A549 (cell line): Measurements from ENCODE around the gene CD68. TPM values are rescaled to one million over a fixed set of nuclear protein-coding genes. Genes with fewer than 3 reads are reported as not detected.

Experiments
- ATAC-seq, 2 experiments: fragments of 200-7000 bp in 1 of 2; fragments of >200 bp in 1 of 2; cut with Nextera tagmentation in 1 of 2; cut with Tn5 transposase in 1 of 2; 3 replicates each; pipeline versions ENCODE4 v1.8.0 to v1.9.1; 2018 to 2020; ENCODE audit warnings: mild to moderate bottlenecking in 1 of 2, moderate library complexity in 1 of 2
- CTCF ChIA-PET: fragments of 300-600 bp; sonication (Branson Sonifier 250); formaldehyde crosslinking; extraction: SDS; loops from one replicate; lab custom pipeline; 2021; ENCODE audit warnings: antibody characterized with exemption, inconsistent platforms; lab: Yijun Ruan, JAX
- POLR2A ChIA-PET: fragments of 350-600 bp; formaldehyde crosslinking; extraction: SDS; loops from one replicate; lab custom pipeline; 2021; ENCODE audit warnings: antibody characterized with exemption, inconsistent platforms; lab: Yijun Ruan, JAX
- DNase-seq, 2 experiments: peaks; one replicate each; pipeline versions ENCODE4 v3.0.0 to v3.0.0-alpha.2; 2011 to 2016; ENCODE audit warnings: low read depth in 1 of 2, low spot score in 1 of 2
- FAIRE-seq: peaks from 2 replicates; lab custom pipeline; 2011; peaks lifted over from hg19 to GRCh38; lab: Jason Lieb, UNC
- H3K27ac ChIP-seq, 2 experiments: fragments of >200 bp; sonication (Bioruptor Twin); formaldehyde crosslinking; 3 replicates each; pipeline ENCODE4 v1.5.1; 2016 to 2017
- H3K4me1 ChIP-seq: fragments of >200 bp; sonication (Bioruptor Twin); formaldehyde crosslinking; 3 replicates; pipeline ENCODE4 v1.6.1; 2016
- H3K4me2 ChIP-seq: fragments of >200 bp; sonication (Bioruptor Twin); formaldehyde crosslinking; 3 replicates; pipeline ENCODE4 v1.6.1; 2016
- H3K4me3 ChIP-seq: fragments of >200 bp; sonication (Bioruptor Twin); formaldehyde crosslinking; 3 replicates; pipeline ENCODE4 v1.5.1; 2016
- H3K9me3 ChIP-seq: fragments of >200 bp; sonication (Bioruptor Twin); formaldehyde crosslinking; 3 replicates; pipeline ENCODE4 v1.6.1; 2016
- CBX2 ChIP-seq: fragments of 200-600 bp; sonication (generic); IDR thresholded peaks from 2 replicates; pipeline ENCODE4 v1.6.1; 2016; ENCODE audit warnings: low read depth, mild to moderate bottlenecking, borderline replicate concordance
- CEBPB ChIP-seq, 2 experiments: fragments of >200 bp in 1 of 2; sonication (Bioruptor Twin) in 1 of 2; formaldehyde crosslinking in 1 of 2; IDR thresholded peaks; 2 replicates each; pipeline ENCODE4 v1.6.1; 2012 to 2016
- CTCF ChIP-seq: fragments of >200 bp; sonication (Bioruptor Twin); formaldehyde crosslinking; IDR thresholded peaks from 3 replicates; pipeline ENCODE4 v1.5.1; 2016
- ESRRA ChIP-seq: fragments of 150-350 bp; IDR thresholded peaks from 2 replicates; pipeline ENCODE4 v1.6.1; 2014; ENCODE audit warnings: mild to moderate bottlenecking, low read length, borderline replicate concordance
- FOXS1 ChIP-seq: fragments of 250-450 bp; sonication (Bioruptor Pico); IDR thresholded peaks from 2 replicates; pipeline ENCODE4 v1.5.0; 2020; ENCODE audit warnings: mild to moderate bottlenecking, moderate library complexity
- GATA3 ChIP-seq: IDR thresholded peaks from 2 replicates; pipeline ENCODE4 v1.6.1; 2012; ENCODE audit warnings: borderline replicate concordance
- HDAC2 ChIP-seq: fragments of 200-600 bp; sonication (generic); IDR thresholded peaks from 2 replicates; pipeline ENCODE4 v1.6.1; 2016
- HOXA7 ChIP-seq: fragments of 250-450 bp; sonication (Bioruptor Pico); IDR thresholded peaks from 2 replicates; pipeline ENCODE4 v1.5.0; 2020; ENCODE audit warnings: mild to moderate bottlenecking, moderate library complexity
- KDM5A ChIP-seq: fragments of 200-600 bp; sonication (generic); IDR thresholded peaks from 2 replicates; pipeline ENCODE4 v1.6.1; 2016; ENCODE audit warnings: antibody characterized with exemption, mild to moderate bottlenecking
- NFE2L2 ChIP-seq: fragments of 150-350 bp; conservative IDR thresholded peaks from 2 replicates; pipeline ENCODE4 v1.6.1; 2014; ENCODE audit warnings: low read length
- NR3C1 ChIP-seq: fragments of >200 bp; sonication (Bioruptor Twin); formaldehyde crosslinking; IDR thresholded peaks from 3 replicates; pipeline ENCODE4 v1.6.1; 2017
- PHF8 ChIP-seq: fragments of 200-600 bp; sonication (generic); IDR thresholded peaks from 2 replicates; pipeline ENCODE4 v1.6.1; 2016; ENCODE audit warnings: low read depth, mild to moderate bottlenecking, antibody characterized with exemption, moderate library complexity, borderline replicate concordance
- RAD21 ChIP-seq, 2 experiments: fragments of >200 bp in 1 of 2; sonication (Bioruptor Twin) in 1 of 2; formaldehyde crosslinking in 1 of 2; IDR thresholded peaks in 1 of 2; conservative IDR thresholded peaks in 1 of 2; 2 replicates in 1 of 2; 3 replicates in 1 of 2; pipeline ENCODE4 v1.6.1; 2012 to 2018; ENCODE audit warnings: inconsistent platforms in 1 of 2
- RFX5 ChIP-seq: fragments of 450-650 bp; IDR thresholded peaks from 2 replicates; pipeline ENCODE4 v1.7.1; 2014; ENCODE audit warnings: antibody characterized with exemption, mild to moderate bottlenecking, moderate library complexity
- SMC3 ChIP-seq: fragments of >200 bp; sonication (Bioruptor Twin); formaldehyde crosslinking; IDR thresholded peaks from 3 replicates; pipeline ENCODE4 v1.6.1; 2018; ENCODE audit warnings: inconsistent platforms
- TP53 ChIP-seq: fragments of 250-450 bp; sonication (Bioruptor Pico); IDR thresholded peaks from 2 replicates; pipeline ENCODE4 v1.5.0; 2021; ENCODE audit warnings: mild to moderate bottlenecking, moderate library complexity
- USF2 ChIP-seq: fragments of 450-650 bp; IDR thresholded peaks from 2 replicates; pipeline ENCODE4 v1.6.1; 2014; ENCODE audit warnings: antibody characterized with exemption
- ZC3H11A ChIP-seq: fragments of 450-650 bp; IDR thresholded peaks from 2 replicates; pipeline ENCODE4 v1.6.1; 2014; ENCODE audit warnings: antibody characterized with exemption, mild to moderate bottlenecking
- ZFP36 ChIP-seq: fragments of 450-650 bp; IDR thresholded peaks from 2 replicates; pipeline ENCODE4 v1.6.1; 2014; ENCODE audit warnings: borderline replicate concordance; ENCODE audit not compliant: partially characterized antibody
- ZSCAN20 ChIP-seq: fragments of 250-450 bp; sonication (Bioruptor Pico); IDR thresholded peaks from 2 replicates; pipeline ENCODE4 v1.8.0; 2022; ENCODE audit warnings: mild to moderate bottlenecking, moderate library complexity
- WGBS: methylation state at CpG from one replicate; pipeline ENCODE4 v1.1.6; 2017; ENCODE audit errors: missing lambda C conversion rate; 5-methylcytosine and 5-hydroxymethylcytosine counted together
- polyA plus RNA-seq, 4 experiments: library from polyadenylated mRNA; depleted of rRNA in 3 of 4; stranded (reverse); fragments of >200 nt; fragmentation: RNase III in 1 of 4; extraction: RNeasy Plus Mini Kit Qiagen cat#74134 plus additional on column Dnase treatment in 1 of 4; gene quantifications; 2 replicates in 3 of 4; 3 replicates in 1 of 4; pipeline ENCODE4 v1.2.3, GENCODE V29; 2011 to 2017
- TF ChIP-seq, protein P1 (sequence below): IDR thresholded peaks from 2 replicates; pipeline ENCODE4 v1.6.1; 2012; ENCODE audit warnings: low read depth, borderline replicate concordance

The CD68 gene
- polyA plus RNA-seq, 2 of the 4 experiments (the other 2 are of a cell fraction), result 9.8 to 17.7 TPM

GRCh38 chr17:7586673-7587419 lies 7.4 kb downstream of the CD68 start:
- WGBS, result 51% methylated on average over 9 of the region's 9 CpGs
- DNase-seq (peak; percentile 85 to 89), ATAC-seq (peak; percentile 41 to 47), FAIRE-seq (peak; percentile 94)
- CTCF ChIA-PET, result interaction anchor here (0.5 to 12.1 kb wide), 31 partner anchors 9 to 473 kb away, joined by 3 to 184 read pairs (median 4); partner anchors contain the start of genes DNAH2, FXR2, SAT2 and TP53
- TF ChIP-seq ZSCAN20 (CRISPR knock-in tag) (no peak), CTCF (peak; percentile 73), NR3C1 (no peak), CEBPB (IDR thresholded peaks at IDR 0.05) (no peak), ESRRA (peak; percentile 83; the same call in 1 of the 2 replicates), RAD21 (conservative IDR thresholded peaks at IDR 0.05 in 1 of 2, IDR thresholded peaks at IDR 0.05 in 1 of 2) (peak; percentile 48 to 65; a peak in 4 of 5 replicates), HDAC2 (no peak), SMC3 (peak; percentile 31; the same call in 2 of the 3 replicates), KDM5A (no peak)
- Histone ChIP-seq H3K4me3 (no peak overlapping the region), H3K4me1 (peaks cover 48% of the 10 kb centered on the region), H3K4me2 (no peak overlapping the region), H3K9me3 (no peaks in the 10 kb centered on the region), H3K27ac (peak overlapping the region in 1 of 2 experiments; percentile 32; a peak in 2 of 6 replicates)
- POLR2A ChIA-PET, result interaction anchor here (0.9 to 5.0 kb wide), 5 partner anchors 9 to 107 kb away, joined by 3 to 97 read pairs (median 3); partner anchors contain the start of genes FXR2, TP53, WRAP53 and ZBTB4

- no peak overlapping the region for H3K4me3 ChIP-seq
- TF ChIP-seq CTCF (no peak), ZFP36 (no peak), TP53 (no peak), SMC3 (no peak), PHF8 (no peak), USF2 (no peak), ZC3H11A (no peak), RFX5 (no peak), GATA3 (no peak), HOXA7 (CRISPR knock-in tag) (no peak), NFE2L2 (no peak), CBX2 (no peak), FOXS1 (CRISPR knock-in tag) (no peak)
- TF ChIP-seq, protein P1, sequence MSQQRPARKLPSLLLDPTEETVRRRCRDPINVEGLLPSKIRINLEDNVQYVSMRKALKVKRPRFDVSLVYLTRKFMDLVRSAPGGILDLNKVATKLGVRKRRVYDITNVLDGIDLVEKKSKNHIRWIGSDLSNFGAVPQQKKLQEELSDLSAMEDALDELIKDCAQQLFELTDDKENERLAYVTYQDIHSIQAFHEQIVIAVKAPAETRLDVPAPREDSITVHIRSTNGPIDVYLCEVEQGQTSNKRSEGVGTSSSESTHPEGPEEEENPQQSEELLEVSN, result no peak
- no peaks in the 10 kb centered on the region for H3K9me3 ChIP-seq
- ChIA-PET POLR2A (interaction anchor here (0.9 to 5.0 kb wide), 6 partner anchors 8 to 108 kb away, joined by 3 to 97 read pairs (median 3); partner anchors contain the start of genes FXR2, TP53, WRAP53 and ZBTB4), CTCF (interaction anchor here (0.5 to 12.1 kb wide), 27 partner anchors 8 to 472 kb away, joined by 3 to 184 read pairs (median 4); partner anchors contain the start of genes DNAH2, FXR2, SAT2 and TP53)
- peaks cover 44% of the 10 kb centered on the region for H3K4me1 ChIP-seq
- FAIRE-seq (no peak), ATAC-seq (no peak), DNase-seq (no peak)
- WGBS, result 83% methylated on average over 12 of the region's 12 CpGs
- H3K4me2 ChIP-seq, result no peak overlapping the region
- 0 out of 6 replicates have a peak overlapping the region, but pooled peaks of 1 of the 2 experiments have one; percentile 3 for H3K27ac ChIP-seq
Observed at GRCh38 chr17:7587420-7588151, 8.1 kb downstream of the CD68 start.
